Measurements from ENCODE around the gene DCUN1D2. TPM values are rescaled to one million over a fixed set of nuclear protein-coding genes. Genes with fewer than 3 reads are reported as not detected.
"Not testable (repeated sequence)": the region's sequence is repeated elsewhere in the genome, so short reads cannot be mapped to it uniquely, and the experiment has no call there.

Gene DCUN1D2
- total RNA-seq, 4 donors from 2014 or later: 12.3 to 20.2 (median 17.3) TPM

DNA sequence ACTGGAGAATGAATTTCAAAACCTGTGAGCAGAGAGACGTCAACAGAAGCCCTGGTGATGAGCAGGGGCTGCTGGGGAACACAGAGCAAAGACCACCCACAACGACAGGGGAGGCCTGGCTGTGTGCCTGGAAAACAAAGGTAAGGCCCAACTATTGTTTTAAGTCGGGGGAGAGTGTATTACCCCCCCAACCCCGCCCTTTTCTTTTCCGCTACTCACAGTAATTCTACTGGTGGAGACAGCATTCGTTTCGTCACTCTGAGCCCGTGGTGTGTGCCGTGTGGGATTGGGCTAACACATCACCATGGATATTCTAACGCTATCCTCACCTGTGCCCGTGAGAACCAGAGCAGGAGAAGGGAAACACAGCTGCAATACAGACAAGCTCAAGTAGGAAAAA lies 18.7 kb downstream of the DCUN1D2 start:
- no peak for ATAC-seq
- no peak overlapping the region for H3K4me3 ChIP-seq
- no peaks in the 10 kb centered on the region for H3K27me3 ChIP-seq
- H3K27ac ChIP-seq: peak overlapping the region in 2 of 4 donors; percentile 45 to 57
- H3K4me1 ChIP-seq: no peaks in the 10 kb centered on the region
- 60 to 68% methylated on average over 1 to 3 of the region's 11 CpGs for WGBS, 2 donors (ENCODE audit: low coverage in 1 of 2)
- H3K9me3 ChIP-seq: no peaks in the 10 kb centered on the region
- TF ChIP-seq POLR2A (IDR thresholded peaks at IDR 0.05): no peak
- TF ChIP-seq, protein P1, sequence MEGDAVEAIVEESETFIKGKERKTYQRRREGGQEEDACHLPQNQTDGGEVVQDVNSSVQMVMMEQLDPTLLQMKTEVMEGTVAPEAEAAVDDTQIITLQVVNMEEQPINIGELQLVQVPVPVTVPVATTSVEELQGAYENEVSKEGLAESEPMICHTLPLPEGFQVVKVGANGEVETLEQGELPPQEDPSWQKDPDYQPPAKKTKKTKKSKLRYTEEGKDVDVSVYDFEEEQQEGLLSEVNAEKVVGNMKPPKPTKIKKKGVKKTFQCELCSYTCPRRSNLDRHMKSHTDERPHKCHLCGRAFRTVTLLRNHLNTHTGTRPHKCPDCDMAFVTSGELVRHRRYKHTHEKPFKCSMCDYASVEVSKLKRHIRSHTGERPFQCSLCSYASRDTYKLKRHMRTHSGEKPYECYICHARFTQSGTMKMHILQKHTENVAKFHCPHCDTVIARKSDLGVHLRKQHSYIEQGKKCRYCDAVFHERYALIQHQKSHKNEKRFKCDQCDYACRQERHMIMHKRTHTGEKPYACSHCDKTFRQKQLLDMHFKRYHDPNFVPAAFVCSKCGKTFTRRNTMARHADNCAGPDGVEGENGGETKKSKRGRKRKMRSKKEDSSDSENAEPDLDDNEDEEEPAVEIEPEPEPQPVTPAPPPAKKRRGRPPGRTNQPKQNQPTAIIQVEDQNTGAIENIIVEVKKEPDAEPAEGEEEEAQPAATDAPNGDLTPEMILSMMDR (IDR thresholded peaks at IDR 0.05): no peak
- TF ChIP-seq EP300 (IDR thresholded peaks at IDR 0.05): no peak
- TF ChIP-seq POLR2AphosphoS5 (IDR thresholded peaks at IDR 0.05): no peak
- H3K36me3 ChIP-seq: peaks cover 0 to 91% of the 10 kb centered on the region in 2 donors

DNA sequence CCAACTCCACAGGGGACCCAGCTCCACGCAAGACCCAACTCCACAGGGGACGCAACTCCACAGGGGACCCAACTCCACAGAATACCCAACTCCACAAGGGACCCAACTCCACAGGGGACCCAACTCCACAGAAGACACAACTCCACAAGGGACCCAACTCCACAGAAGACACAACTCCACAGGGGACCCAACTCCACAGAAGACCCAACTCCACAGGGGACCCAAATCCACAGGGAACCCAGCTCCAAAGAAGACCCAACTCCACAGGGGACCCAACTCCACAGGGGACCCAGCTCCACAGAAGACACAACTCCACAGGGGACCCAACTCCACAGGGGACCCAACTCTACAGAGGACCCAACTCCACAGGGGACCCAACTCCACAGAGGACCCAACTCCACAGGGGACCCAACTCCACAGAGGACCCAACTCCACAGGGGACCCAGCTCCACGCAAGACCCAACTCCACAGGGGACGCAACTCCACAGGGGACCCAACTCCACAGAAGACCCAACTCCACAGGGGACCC lies 19.8 kb downstream of the DCUN1D2 start:
- H3K27me3 ChIP-seq, H3K4me3 ChIP-seq, H3K4me1 ChIP-seq, ATAC-seq, H3K27ac ChIP-seq, H3K9me3 ChIP-seq: not testable (repeated sequence)
- no CpG with 5 or more reads among the region's 4 CpGs for WGBS, 2 donors (ENCODE audit: low coverage in 1 of 2)
- peaks cover 0 to 83% of the 10 kb centered on the region in 2 donors for H3K36me3 ChIP-seq

DNA sequence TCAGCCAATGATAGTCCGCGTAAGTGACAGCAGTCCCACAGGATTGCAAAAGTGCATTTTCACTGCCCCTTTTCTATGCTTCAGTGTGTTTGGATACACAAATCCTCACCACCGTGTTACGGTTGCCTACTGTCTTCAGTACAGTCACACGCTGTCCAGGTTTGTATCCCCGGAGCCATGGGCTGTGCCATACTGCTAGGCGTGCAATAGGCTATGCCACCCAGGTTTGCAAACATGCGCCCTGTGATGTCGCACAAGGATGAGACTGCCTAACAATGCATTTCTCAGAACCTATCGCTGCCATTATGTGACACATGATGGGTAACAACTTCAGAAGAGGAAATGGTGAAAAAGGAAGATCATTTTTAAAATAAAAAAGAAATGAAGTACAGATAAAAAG lies 20.4 kb downstream of the DCUN1D2 start:
- no peaks in the 10 kb centered on the region for H3K27me3 ChIP-seq
- WGBS, 2 donors (ENCODE audit: low coverage in 1 of 2): 90 to 97% methylated on average over 6 to 10 of the region's 10 CpGs
- H3K4me1 ChIP-seq: no peaks in the 10 kb centered on the region
- peaks cover 0 to 77% of the 10 kb centered on the region in 2 donors for H3K36me3 ChIP-seq
- no peak for ATAC-seq
- no peak overlapping the region for H3K27ac ChIP-seq
- H3K9me3 ChIP-seq: no peaks in the 10 kb centered on the region
- TF ChIP-seq EP300 (IDR thresholded peaks at IDR 0.05) (no peak), POLR2AphosphoS5 (IDR thresholded peaks at IDR 0.05) (no peak), POLR2A (IDR thresholded peaks at IDR 0.05) (no peak)
- TF ChIP-seq, protein P1 (IDR thresholded peaks at IDR 0.05): no peak
- H3K4me3 ChIP-seq: no peak overlapping the region

DNA sequence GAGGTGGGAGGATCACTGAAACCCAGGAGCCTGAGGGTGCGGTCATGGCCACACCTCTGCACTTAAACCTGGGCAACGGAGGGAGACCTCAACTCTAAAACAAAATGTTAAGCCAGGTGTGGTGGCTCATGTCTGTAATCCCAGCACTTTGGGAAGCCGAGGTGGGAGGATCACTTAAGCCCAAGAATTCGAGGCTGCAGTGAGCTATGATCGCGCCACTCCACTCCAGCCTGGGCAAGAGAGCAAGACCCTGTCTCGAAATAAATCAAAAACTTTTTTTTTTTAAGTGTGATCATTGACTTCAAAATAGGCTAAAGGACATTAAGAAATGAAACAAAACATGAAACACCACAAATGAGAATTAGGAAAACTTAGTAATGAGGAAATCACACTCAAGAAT lies 20.9 kb downstream of the DCUN1D2 start:
- Histone ChIP-seq H3K27me3 (no peaks in the 10 kb centered on the region), H3K27ac (no peak overlapping the region), H3K9me3 (no peaks in the 10 kb centered on the region), H3K36me3 (peaks cover 0 to 75% of the 10 kb centered on the region in 2 donors), H3K4me3 (no peak overlapping the region), H3K4me1 (no peaks in the 10 kb centered on the region)
- 87 to 96% methylated on average over 3 to 6 of the region's 7 CpGs for WGBS, 2 donors (ENCODE audit: low coverage in 1 of 2)
- ATAC-seq: no peak
- TF ChIP-seq POLR2AphosphoS5 (IDR thresholded peaks at IDR 0.05): no peak
- TF ChIP-seq, protein P1 (IDR thresholded peaks at IDR 0.05): no peak
- no peak for TF ChIP-seq EP300 (IDR thresholded peaks at IDR 0.05)
- TF ChIP-seq POLR2A (IDR thresholded peaks at IDR 0.05): no peak

DNA sequence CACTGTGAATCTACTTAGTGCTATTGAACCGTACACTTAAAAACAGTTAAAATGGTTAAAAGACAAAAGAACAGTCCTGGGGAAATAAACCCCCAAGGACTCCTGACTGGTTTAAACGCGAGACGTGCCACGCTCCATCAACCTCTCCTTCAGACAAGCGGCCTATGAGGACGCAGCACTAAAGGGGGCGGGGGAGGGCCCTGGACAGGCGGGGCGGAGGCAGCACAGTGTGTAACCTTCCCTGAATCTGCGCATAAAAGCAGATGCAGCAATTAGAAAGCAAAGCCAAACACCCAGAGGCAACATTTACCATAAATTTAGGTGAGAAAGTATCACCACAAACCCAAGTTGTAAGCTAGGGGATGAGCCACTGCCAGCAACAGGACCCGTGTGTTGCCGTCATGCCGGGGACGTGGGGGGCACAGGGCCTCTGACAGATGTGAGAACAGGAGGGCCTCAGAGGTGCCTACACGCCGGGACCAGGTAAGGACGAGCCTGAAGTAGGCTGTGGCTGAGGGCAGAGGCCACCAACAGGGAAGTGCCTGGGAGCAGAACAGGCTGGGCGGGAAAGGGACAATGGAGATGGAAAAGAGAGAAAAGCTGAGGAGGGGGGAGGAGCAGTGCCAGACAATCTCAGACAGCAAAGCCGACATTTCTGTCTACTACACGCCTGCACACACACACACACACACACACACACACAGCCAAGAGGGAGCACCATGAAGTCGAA lies 21.9 kb downstream of the DCUN1D2 start:
- WGBS, 2 donors (ENCODE audit: low coverage in 1 of 2): 72 to 83% methylated on average over 11 to 17 of the region's 22 CpGs
- no peak for ATAC-seq

More for the DNA sequence above, 21.9 kb downstream of the DCUN1D2 start:
- no peaks in the 10 kb centered on the region for H3K27me3 ChIP-seq
- H3K4me1 ChIP-seq: no peaks in the 10 kb centered on the region
- TF ChIP-seq POLR2A (IDR thresholded peaks at IDR 0.05) (no peak), EP300 (IDR thresholded peaks at IDR 0.05) (no peak), POLR2AphosphoS5 (IDR thresholded peaks at IDR 0.05) (no peak)
- TF ChIP-seq, protein P1 (IDR thresholded peaks at IDR 0.05): no peak
- peaks cover 0 to 69% of the 10 kb centered on the region in 2 donors for H3K36me3 ChIP-seq
- no peak overlapping the region for H3K4me3 ChIP-seq
- H3K9me3 ChIP-seq: no peaks in the 10 kb centered on the region
- H3K27ac ChIP-seq: no peak overlapping the region
